ENCODE results near the gene PLPPR4.
"Not testable (repeated sequence)": the region's sequence is repeated elsewhere in the genome, so short reads cannot be mapped to it uniquely, and the experiment has no call there.

The PLPPR4 gene

GRCh38 chr1:99265124-99265523 is 832 bp downstream of the PLPPR4 start:
- H3K4me3 ChIP-seq (ENCODE audit: low read depth, low read length) = no peak overlapping the region
- no peak for DNase-seq (ENCODE audit: low read depth)

DNA sequence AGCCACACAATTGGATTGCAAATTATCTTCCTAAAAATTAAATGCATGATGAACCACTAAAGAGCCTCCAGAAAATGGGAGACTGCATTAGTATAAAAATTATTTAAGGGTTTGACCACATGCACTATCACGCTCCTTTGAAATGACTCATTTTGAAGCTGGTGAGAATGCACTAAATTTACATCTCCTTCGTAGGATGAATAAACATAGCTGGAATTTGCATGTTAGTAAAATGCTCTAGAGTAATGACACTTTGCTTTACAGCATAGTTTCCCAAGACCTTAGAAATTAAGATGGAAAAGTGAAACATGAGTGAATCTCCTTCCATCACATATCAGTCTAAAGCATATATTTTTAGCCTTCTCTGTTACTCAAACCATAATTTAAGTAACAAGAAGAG is 2.4 kb downstream of the PLPPR4 start:
- peak; percentile 77 for DNase-seq (ENCODE audit: low read depth)
- no peak overlapping the region for H3K4me3 ChIP-seq (ENCODE audit: low read depth, low read length)

- no peak overlapping the region for H3K4me3 ChIP-seq (ENCODE audit: low read depth, low read length)
- peak; percentile 86 for DNase-seq (ENCODE audit: low read depth)
Observed at GRCh38 chr1:99268021-99268420, 3.7 kb downstream of the PLPPR4 start.

GRCh38 chr1:99269321-99269720 is 5.0 kb downstream of the PLPPR4 start:
- no peak overlapping the region for H3K4me3 ChIP-seq (ENCODE audit: low read depth, low read length)

GRCh38 chr1:99270646-99271045 is 6.4 kb downstream of the PLPPR4 start:
- DNase-seq (ENCODE audit: low read depth) = no peak
- no peak overlapping the region for H3K4me3 ChIP-seq (ENCODE audit: low read depth, low read length)

More at GRCh38 chr1:99269321-99269720, 5.0 kb downstream of the PLPPR4 start:
- no peak for DNase-seq (ENCODE audit: low read depth)

DNA sequence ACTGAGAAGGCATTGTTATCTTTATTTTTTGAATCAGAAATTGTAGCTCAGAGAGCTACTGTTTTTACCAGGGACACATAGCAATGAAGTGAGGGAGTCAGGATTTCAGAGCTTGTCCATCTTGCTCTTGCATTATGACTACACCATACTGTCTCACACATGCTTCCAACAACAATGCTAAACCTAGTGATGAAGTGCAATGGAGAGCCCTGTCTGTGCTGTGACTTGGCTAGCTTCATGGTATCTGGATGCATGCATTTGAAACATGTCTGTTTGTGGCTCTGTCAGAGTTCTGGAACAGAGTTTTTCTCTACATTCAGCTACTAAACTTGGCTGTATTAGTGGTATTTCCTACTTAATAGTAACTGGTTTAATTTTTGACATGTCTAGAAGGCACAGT is 7.0 kb downstream of the PLPPR4 start:
- H3K4me3 ChIP-seq (ENCODE audit: low read depth, low read length) = no peak overlapping the region
- no peak for DNase-seq (ENCODE audit: low read depth)

- no peak overlapping the region for H3K4me3 ChIP-seq (ENCODE audit: low read depth, low read length)
Observed at GRCh38 chr1:99277066-99277465, 12.8 kb downstream of the PLPPR4 start.

GRCh38 chr1:99279525-99279924 is 15.2 kb downstream of the PLPPR4 start:
- H3K4me3 ChIP-seq (ENCODE audit: low read depth, low read length) = no peak overlapping the region
- DNase-seq (ENCODE audit: low read depth) = no peak

More at GRCh38 chr1:99277066-99277465, 12.8 kb downstream of the PLPPR4 start:
- no peak for DNase-seq (ENCODE audit: low read depth)

GRCh38 chr1:99281105-99281504 is 16.8 kb downstream of the PLPPR4 start:
- DNase-seq (ENCODE audit: low read depth) = no peak
- no peak overlapping the region for H3K4me3 ChIP-seq (ENCODE audit: low read depth, low read length)

- no peak for DNase-seq (ENCODE audit: low read depth)
- no peak overlapping the region for H3K4me3 ChIP-seq (ENCODE audit: low read depth, low read length)
Observed at GRCh38 chr1:99282536-99282935, 18.2 kb downstream of the PLPPR4 start.

GRCh38 chr1:99283521-99283920 is 19.2 kb downstream of the PLPPR4 start:
- H3K4me3 ChIP-seq (ENCODE audit: low read depth, low read length); DNase-seq (ENCODE audit: low read depth): not testable (repeated sequence)

DNA sequence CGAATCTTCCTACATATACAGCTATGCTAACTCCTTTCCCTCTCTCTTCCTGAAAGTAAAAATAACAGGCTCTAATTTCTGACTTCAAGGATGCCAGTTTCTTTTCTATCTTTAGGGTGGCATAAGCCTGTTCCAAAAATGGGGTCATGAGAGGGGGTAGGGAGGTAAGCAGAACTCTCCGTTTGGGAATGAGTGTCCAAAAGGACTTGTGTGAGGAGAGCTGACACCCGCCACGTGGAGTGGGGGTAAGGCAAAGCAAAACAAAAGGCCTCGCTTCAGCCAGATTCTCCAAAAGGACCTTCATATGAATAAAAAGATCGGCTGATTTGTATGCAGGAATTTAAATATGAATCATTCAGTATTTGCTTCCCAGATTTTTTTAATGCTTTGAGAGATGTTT is 28.6 kb downstream of the PLPPR4 start:
- no peak for DNase-seq (ENCODE audit: low read depth)
- no peak overlapping the region for H3K4me3 ChIP-seq (ENCODE audit: low read depth, low read length)

DNA sequence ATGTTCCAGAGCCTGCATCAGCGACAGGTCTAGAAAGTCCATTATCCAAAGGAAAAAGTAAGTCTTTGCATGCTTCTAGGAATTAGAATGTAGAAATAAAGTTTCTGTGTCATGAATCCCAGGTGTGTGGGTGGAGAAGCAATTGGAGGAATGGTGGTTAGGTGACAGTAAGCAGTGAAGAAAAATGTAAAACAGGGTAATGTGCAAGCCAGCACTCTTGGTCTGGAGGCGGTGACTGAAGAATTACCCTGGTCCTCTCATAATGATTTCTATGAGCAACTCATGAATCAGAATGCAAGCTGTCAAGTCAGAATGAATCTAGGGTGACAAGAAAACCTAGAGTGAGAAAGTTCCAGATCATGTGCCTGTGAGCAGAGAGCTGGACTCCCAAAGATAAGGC is 33.6 kb downstream of the PLPPR4 start:
- no peak for DNase-seq (ENCODE audit: low read depth)
- H3K4me3 ChIP-seq (ENCODE audit: low read depth, low read length) = no peak overlapping the region

- no peak overlapping the region for H3K4me3 ChIP-seq (ENCODE audit: low read depth, low read length)
- no peak for DNase-seq (ENCODE audit: low read depth)
Observed at GRCh38 chr1:99304725-99305282, 40.5 kb downstream of the PLPPR4 start.

DNA sequence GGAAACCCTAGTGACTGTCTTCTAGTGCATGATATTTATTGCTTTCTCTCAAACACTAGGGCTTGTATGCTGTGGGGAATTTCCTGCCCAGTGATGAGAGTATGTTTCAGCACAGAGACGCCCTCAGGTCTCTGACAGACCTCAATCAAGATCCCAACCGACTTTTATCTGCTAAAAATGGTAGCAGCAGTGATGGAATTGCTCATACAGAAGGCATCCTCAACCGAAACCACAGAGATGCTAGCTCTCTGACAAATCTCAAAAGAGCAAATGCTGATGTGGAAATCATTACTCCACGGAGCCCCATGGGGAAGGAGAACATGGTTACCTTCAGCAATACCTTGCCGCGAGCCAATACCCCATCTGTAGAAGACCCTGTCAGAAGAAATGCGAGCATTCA is 41.3 kb downstream of the PLPPR4 start:
- peak; percentile 7 for DNase-seq (ENCODE audit: low read depth)
- no peak overlapping the region for H3K4me3 ChIP-seq (ENCODE audit: low read depth, low read length)

- DNase-seq (ENCODE audit: low read depth) = no peak
Observed at GRCh38 chr1:99306056-99306455, 41.8 kb downstream of the PLPPR4 start.

GRCh38 chr1:99306644-99307043 is 42.4 kb downstream of the PLPPR4 start:
- DNase-seq (ENCODE audit: low read depth) = no peak
- H3K4me3 ChIP-seq (ENCODE audit: low read depth, low read length) = no peak overlapping the region

More at GRCh38 chr1:99306056-99306455, 41.8 kb downstream of the PLPPR4 start:
- no peak overlapping the region for H3K4me3 ChIP-seq (ENCODE audit: low read depth, low read length)

GRCh38 chr1:99315305-99315704 is 51.0 kb downstream of the PLPPR4 start:
- no peak for DNase-seq (ENCODE audit: low read depth)

GRCh38 chr1:99326215-99326949 is 62.1 kb downstream of the PLPPR4 start:
- no peak for DNase-seq (ENCODE audit: low read depth)
- no peak overlapping the region for H3K4me3 ChIP-seq (ENCODE audit: low read depth, low read length)

More at GRCh38 chr1:99315305-99315704, 51.0 kb downstream of the PLPPR4 start:
- H3K4me3 ChIP-seq (ENCODE audit: low read depth, low read length) = no peak overlapping the region

DNA sequence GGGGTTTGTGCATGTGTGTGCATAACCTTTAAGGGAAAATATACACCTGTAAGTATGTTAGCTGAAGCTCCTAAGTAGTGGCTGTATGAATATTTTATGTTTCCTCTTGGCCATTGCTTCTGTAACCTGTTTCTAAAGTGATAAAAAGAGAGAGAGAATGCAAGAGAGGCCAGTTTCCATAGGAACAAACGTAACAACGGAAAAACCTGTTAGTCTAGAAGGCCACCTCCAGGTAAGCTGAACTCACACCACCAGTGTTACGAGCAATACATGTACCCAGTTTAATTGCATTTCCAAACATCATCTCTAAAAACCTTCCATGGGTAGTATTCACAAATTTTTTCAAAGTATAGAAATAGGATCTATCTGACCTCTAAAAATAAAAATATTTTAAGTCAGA is 63.1 kb downstream of the PLPPR4 start:
- no peak overlapping the region for H3K4me3 ChIP-seq (ENCODE audit: low read depth, low read length)
- no peak for DNase-seq (ENCODE audit: low read depth)

- no peak for DNase-seq (ENCODE audit: low read depth)
- H3K4me3 ChIP-seq (ENCODE audit: low read depth, low read length) = no peak overlapping the region
Observed at GRCh38 chr1:99328171-99328570, 63.9 kb downstream of the PLPPR4 start.
